GM18867 (cell line): ENCODE results near the gene CDKL5.

Experiments
- ATAC-seq: cut with Tn5 transposase; IDR thresholded peaks from one replicate; pipeline ENCODE4 v1.9.1; 2021; ENCODE audit warnings: mild to moderate bottlenecking, moderate library complexity; ENCODE audit not compliant: unreplicated experiment

Gene CDKL5

DNA sequence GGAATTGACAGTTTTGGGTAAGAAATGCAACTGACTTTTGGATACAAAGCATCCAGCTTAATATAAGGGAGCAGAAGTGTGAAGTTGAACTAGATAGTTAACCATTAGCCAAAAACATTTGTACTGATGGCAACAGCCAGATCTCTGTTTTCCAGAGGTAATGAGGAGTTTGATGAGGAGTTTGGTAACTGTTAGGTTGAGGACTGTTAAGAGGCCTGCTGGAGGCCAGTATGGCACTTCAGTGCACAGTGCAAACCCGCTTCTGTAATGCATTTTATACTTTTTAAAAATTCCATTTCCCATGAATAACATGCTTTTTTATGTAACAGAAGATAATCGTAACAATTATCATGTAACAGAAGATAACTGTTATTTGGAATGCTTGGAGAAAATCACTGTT is 30.0 kb downstream of the CDKL5 start:
- no peak for ATAC-seq

DNA sequence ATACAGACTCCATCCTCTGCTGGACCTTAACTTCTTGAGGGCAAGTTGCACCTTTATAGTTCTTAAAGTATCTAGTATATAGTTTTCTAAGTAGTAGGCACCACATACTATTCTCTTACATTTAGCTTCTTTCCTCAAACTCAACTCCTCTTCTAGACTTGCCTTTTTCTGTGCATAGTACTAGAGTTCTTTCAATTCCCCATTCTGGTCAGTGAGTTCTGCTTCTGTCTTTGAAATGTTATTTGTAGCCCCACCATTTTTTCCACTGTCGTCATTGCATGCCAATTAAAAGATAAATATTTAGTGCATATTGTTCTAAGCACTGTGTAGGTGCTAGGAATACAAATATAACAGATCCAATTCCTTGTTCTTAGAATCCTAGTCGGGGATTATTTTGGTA is 31.6 kb downstream of the CDKL5 start:
- no peak for ATAC-seq

GRCh38 chrX:18461431-18461830 is 36.0 kb downstream of the CDKL5 start:
- no peak for ATAC-seq

DNA sequence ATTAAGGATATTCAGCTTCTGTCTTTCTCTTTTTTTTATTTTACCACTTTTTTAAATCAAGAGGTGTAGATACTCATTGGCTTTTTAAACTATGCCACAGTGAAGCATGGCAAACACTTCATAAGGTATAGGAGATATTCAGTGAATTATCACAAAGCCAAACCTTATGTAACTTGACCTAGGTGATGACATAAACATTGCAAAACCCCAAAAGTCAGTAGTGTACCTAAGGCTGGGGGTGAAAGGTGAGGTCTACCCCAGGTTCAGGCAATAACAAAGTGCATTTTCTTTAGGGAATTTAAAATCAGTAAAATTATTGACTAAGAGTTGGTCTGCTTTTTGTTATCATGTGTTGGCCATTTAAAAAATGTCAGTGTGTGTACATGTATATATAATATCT is 39.1 kb downstream of the CDKL5 start:
- no peak for ATAC-seq

GRCh38 chrX:18465051-18465450 is 39.6 kb downstream of the CDKL5 start:
- ATAC-seq = no peak

DNA sequence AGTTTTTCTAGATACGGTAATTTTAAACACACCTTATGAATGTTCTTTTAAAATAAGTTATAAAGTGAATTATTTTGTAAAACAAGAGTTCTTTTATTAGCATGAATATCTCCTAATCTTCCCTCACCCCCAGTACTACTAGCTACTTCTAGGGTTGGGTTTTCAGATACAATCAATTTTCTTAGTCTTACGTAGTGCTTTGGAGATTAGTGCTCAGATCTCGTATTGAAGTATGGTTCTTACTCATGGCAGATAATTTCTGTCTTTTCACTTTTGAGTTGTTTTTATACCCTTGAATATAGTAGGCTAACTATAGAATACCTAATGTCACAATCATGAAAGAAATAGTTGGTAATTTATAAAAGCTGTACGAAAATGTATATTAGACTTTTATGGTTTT is 43.2 kb downstream of the CDKL5 start:
- ATAC-seq = no peak

GRCh38 chrX:18471296-18471695 is 45.9 kb downstream of the CDKL5 start:
- no peak for ATAC-seq

DNA sequence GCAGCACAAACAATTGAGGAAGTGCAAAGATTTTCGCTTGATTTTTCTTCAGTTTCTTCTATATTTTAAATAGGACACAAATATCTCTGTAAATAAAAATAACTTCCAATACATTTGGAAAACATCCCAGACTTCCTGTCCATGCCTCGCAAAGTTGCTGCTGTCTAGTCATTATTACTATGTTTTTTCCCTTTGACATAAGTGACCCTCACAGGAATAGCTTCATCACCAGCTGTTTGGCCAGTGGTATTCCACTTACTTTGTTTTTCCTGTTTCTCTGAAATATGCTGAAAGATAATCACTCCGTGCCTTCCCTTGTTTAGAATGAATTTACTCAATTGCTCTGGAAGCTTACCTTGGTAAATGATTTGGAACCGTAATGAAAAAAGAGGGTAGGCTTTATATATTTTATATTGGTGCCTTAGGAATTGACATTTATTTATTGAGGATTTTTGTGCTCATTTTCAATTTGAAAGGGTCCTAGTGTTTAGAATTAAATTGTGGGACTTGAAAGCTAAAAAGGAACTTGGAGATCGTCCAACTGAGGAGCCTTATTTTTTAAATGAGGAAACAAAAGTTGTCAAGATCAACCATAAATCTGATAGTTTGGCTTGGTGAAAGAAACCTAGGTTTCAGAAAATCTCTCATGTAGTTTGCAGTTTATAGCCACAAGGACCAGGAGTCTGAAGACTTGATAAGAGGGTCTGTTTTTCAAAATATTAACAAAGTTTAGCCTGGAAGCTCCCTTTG is 65.6 kb downstream of the CDKL5 start:
- no peak for ATAC-seq

- no peak for ATAC-seq
Measured at GRCh38 chrX:18491587-18492340, 66.4 kb downstream of the CDKL5 start.

DNA sequence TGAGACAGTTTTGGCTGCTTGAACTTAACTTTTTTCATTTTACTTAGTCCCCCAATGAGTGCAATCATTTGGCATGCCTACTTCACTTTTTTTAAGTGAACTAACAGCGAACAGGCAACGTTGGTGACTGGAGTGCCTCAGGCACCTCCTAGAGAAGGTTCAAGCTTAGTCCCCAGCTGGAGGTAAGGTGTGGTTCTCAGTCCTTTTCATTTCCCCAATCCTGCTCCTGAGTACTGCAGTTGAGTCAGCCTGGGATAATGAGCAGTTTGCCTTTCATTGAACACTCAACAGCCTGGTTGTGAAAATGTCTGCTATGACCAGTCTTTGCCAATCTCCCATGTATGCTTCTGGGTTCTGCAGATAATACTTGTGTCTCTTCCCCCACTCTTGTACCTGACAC is 109.5 kb downstream of the CDKL5 start:
- ATAC-seq = no peak

- no peak for ATAC-seq
Measured at GRCh38 chrX:18537068-18537467, 111.7 kb downstream of the CDKL5 start.

DNA sequence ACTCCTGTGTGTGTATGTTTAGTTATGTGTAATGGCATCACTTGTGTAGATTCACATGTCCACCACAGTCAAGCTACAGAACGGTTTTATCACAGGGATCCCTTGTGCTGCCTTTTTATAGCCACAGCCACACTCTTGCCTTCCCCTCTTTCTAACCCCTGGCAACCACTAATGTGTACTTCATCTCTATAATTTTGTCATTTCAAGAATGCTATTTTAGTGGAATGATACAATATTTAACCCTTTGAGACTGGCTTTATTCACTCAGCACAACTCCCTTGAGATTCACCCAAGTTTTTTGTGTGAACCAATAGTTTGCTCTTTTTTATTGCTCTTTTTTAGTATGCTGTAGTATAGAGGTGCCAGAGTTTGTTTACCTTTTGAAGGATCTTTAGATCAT is 112.1 kb downstream of the CDKL5 start:
- no peak for ATAC-seq

DNA sequence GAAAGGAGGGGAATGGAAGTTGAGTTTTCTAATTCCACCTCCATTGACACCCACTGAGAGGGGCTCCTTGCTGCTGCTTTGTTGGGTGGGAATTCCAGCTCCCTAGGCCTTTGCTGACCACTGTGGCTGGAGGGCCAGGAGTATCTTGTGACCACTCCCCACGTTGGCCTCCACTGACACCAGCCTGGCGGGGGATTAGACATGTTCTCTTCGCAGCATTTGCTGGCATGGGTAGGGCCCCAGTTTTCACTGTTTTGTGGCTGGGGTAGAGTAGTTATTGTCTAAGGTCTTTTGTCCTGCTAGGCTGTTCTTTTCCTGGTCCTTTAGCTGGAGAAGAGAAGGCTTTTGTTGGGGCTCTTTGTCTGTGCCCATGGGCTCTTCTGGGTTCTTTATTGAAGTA is 116.7 kb downstream of the CDKL5 start:
- ATAC-seq = no peak

DNA sequence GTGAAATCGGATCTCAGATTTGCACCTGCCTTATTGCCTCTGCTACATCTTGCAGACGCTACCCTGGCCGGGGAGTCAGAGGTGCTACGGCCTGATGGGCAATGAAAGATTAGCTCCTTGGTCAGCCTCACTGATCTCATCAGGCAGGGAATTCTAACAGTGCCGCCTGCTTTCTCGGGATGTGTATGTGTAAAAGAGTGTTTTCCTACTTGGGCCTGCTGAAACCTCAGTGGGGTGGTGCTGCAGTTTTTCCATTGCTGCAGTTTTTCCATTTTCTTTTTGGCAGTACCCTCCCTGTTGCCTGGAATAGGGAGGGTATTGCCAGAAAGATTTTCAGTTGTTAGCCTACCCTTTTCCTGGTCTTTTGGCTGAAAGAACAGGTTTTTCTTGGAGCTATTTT is 117.5 kb downstream of the CDKL5 start:
- ATAC-seq = no peak

- no peak for ATAC-seq
Measured at GRCh38 chrX:18543738-18544137, 118.3 kb downstream of the CDKL5 start.

- ATAC-seq = no peak
Measured at GRCh38 chrX:18545771-18546170, 120.4 kb downstream of the CDKL5 start.

- no peak for ATAC-seq
Measured at GRCh38 chrX:18548996-18549395, 123.6 kb downstream of the CDKL5 start.

GRCh38 chrX:18549643-18550042 is 124.2 kb downstream of the CDKL5 start:
- no peak for ATAC-seq

DNA sequence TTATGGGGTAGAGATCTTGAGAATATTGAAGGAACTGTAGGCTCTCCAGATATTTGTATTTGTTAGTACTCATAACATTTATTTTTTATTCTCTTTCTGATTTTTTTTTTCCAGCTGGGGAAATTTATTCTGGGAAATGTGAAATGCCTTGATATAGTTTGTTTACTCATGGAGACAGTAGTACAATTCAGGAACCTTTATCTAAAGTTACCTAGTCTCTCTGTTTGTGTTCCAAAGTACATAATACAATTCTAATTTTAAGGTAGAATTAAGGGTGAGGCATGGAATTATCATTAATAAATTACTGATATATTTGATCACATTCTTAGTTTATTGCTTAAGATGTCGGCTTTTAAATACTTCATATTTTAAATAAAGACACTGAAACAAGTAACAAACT is 132.5 kb downstream of the CDKL5 start:
- ATAC-seq = no peak

GRCh38 chrX:18558799-18559198 is 133.4 kb downstream of the CDKL5 start:
- no peak for ATAC-seq

GRCh38 chrX:18561020-18561419 is 135.6 kb downstream of the CDKL5 start:
- ATAC-seq = no peak

DNA sequence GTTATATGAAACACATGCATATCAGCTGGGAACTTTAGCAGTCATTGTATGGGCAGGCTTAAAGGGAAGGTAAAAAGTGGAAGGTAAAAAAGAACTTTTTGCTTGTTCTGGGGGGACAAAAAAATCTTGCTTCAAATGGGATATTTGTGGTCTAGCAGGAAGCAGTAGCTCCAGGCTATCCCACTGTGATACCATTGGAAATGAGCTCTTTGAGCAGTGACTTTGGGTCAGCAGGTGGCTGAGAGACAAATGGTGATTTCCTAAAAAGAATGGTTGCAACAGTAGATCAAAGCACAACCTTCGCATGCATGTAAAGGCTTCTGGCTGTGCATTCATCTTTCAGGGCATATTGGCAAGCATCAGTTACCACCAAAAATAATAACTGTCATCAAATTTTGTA is 140.3 kb downstream of the CDKL5 start:
- ATAC-seq = no peak

- no peak for ATAC-seq
Measured at GRCh38 chrX:18566748-18567147, 141.3 kb downstream of the CDKL5 start.
